Lower leg skin (tissue), 3 donors: Measurements from ENCODE around the gene AFDN.

ENCODE experiments used
- CTCF ChIP-seq, 3 donors: fragments of 450-650 bp; IDR thresholded peaks; one replicate each; pipeline ENCODE4 v1.5.1; 2016; ENCODE audit warnings: antibody characterized with exemption in 3 of 3, mild to moderate bottlenecking in 3 of 3, moderate library complexity in 2 of 3
- POLR2A ChIP-seq, 2 donors: fragments of 450-650 bp; IDR thresholded peaks; one replicate each; pipeline ENCODE4 v1.6.1; 2016 to 2017; ENCODE audit warnings: antibody characterized with exemption in 2 of 2, mild to moderate bottlenecking in 1 of 2, moderate library complexity in 1 of 2

- TF ChIP-seq POLR2A (IDR thresholded peaks at IDR 0.05): no peak
- no peak for TF ChIP-seq CTCF (IDR thresholded peaks at IDR 0.05)
Observed at GRCh38 chr6:167840160-167840525, 13.4 kb downstream of the AFDN start.
